C4-2B (cell line): ENCODE measurements around the gene SNRK.

Experiments used
- CTCF ChIP-seq: fragments of 450-650 bp; conservative IDR thresholded peaks from 2 replicates; pipeline ENCODE4 v1.5.1; 2017; ENCODE audit warnings: mild to moderate bottlenecking
- ZFX ChIP-seq: fragments of 450-650 bp; IDR thresholded peaks from 2 replicates; pipeline ENCODE4 v1.6.1; 2017

GRCh38 chr3:43341788-43342187 lies 55.4 kb downstream of the SNRK start:
- TF ChIP-seq CTCF (no peak), ZFX (no peak)
